MM.1S (cell line): ENCODE data around the gene AP5Z1.
A peak's percentile ranks its signal among the peaks of the same experiment; 100 is the strongest.

Experiments used
- DNase-seq: peaks from one replicate; pipeline ENCODE4 v3.0.0-alpha.2; 2015
- H2AFZ ChIP-seq: fragments of 300-600 bp; sonication (generic); 2 replicates; pipeline ENCODE4 v1.6.0; 2016; ENCODE audit warnings: antibody characterized with exemption, low read length
- H3F3A ChIP-seq: fragments of 300-600 bp; sonication (generic); 2 replicates; pipeline ENCODE4 v1.6.1; 2016; ENCODE audit warnings: mild to moderate bottlenecking, antibody characterized with exemption, low read length, moderate library complexity, mixed read lengths; ENCODE audit not compliant: insufficient read depth
- H3K27ac ChIP-seq: fragments of 300-600 bp; sonication (generic); 2 replicates; pipeline ENCODE4 v1.5.1; 2016; ENCODE audit warnings: mild to moderate bottlenecking, low read length
- H3K27me3 ChIP-seq: fragments of 300-600 bp; sonication (generic); replicated peaks from 2 replicates; pipeline ENCODE4 v1.6.0; 2016; ENCODE audit warnings: low read length; ENCODE audit not compliant: insufficient read depth
- H3K36me3 ChIP-seq: fragments of 300-600 bp; sonication (generic); replicated peaks from 2 replicates; pipeline ENCODE4 v1.6.1; 2016; ENCODE audit warnings: mild to moderate bottlenecking, low read length, mixed read lengths; ENCODE audit not compliant: insufficient read depth
- H3K4me1 ChIP-seq: fragments of 300-600 bp; sonication (generic); 2 replicates; pipeline ENCODE4 v1.6.1; 2016; ENCODE audit warnings: low read length, mixed read lengths
- H3K4me2 ChIP-seq: fragments of 300-600 bp; sonication (generic); 2 replicates; pipeline ENCODE4 v1.6.0; 2016; ENCODE audit warnings: low read depth, low read length
- H3K4me3 ChIP-seq: fragments of 300-600 bp; sonication (generic); 2 replicates; pipeline ENCODE4 v1.5.1; 2016; ENCODE audit warnings: low read length, mixed read lengths
- H3K79me2 ChIP-seq: fragments of 300-600 bp; sonication (generic); 2 replicates; pipeline ENCODE4 v1.6.1; 2016; ENCODE audit warnings: mixed run types, low read length, mixed read lengths
- H3K9ac ChIP-seq: fragments of 300-600 bp; sonication (generic); 2 replicates; pipeline ENCODE4 v1.6.1; 2016; ENCODE audit warnings: low read length, mixed read lengths
- H3K9me2 ChIP-seq: fragments of 300-600 bp; sonication (generic); replicated peaks from 2 replicates; pipeline ENCODE4 v1.6.1; 2016; ENCODE audit warnings: mild to moderate bottlenecking, low read length, mixed read lengths; ENCODE audit not compliant: insufficient read depth
- H3K9me3 ChIP-seq: fragments of 300-600 bp; sonication (generic); replicated peaks from 2 replicates; pipeline ENCODE4 v1.6.1; 2016; ENCODE audit warnings: mild to moderate bottlenecking, low read length, mixed read lengths; ENCODE audit not compliant: insufficient read depth
- H4K20me1 ChIP-seq: fragments of 300-600 bp; sonication (generic); 2 replicates; pipeline ENCODE4 v1.6.1; 2016; ENCODE audit warnings: mild to moderate bottlenecking, low read length, moderate library complexity, mixed read lengths; ENCODE audit not compliant: insufficient read depth
- CTCF ChIP-seq: fragments of 300-600 bp; sonication (generic); IDR thresholded peaks from 2 replicates; pipeline ENCODE4 v1.5.1; 2016; ENCODE audit warnings: antibody characterized with exemption, low read length, mixed read lengths
- EZH2 ChIP-seq: fragments of 300-600 bp; sonication (generic); optimal IDR thresholded peaks from 2 replicates; pipeline ENCODE3; 2017; ENCODE audit warnings: low read depth, mild to moderate bottlenecking, antibody characterized with exemption, low read length, mixed read lengths
- EZH2phosphoT487 ChIP-seq: fragments of 300-600 bp; sonication (generic); IDR thresholded peaks from 2 replicates; pipeline ENCODE4 v1.6.1; 2018; ENCODE audit warnings: antibody characterized with exemption, low read length

Gene AP5Z1

GRCh38 chr7:4744391-4745264, 30.8 kb upstream of the AP5Z1 start:
- TF ChIP-seq EZH2phosphoT487 = no peak
- peak; percentile 21; the same call in 1 of the 2 replicates for TF ChIP-seq CTCF
- Histone ChIP-seq H3F3A (peaks cover 33% of the 10 kb centered on the region), H2AFZ (peak overlapping the region; percentile 32; the same call in 1 of the 2 replicates), H3K4me3 (peak overlapping the region; percentile 47), H3K36me3 (0 out of 2 replicates have a peak, but pooled peaks cover 2% of the 10 kb centered on the region), H4K20me1 (no peaks in the 10 kb centered on the region), H3K27ac (peak overlapping the region; percentile 83), H3K9me3 (no peaks in the 10 kb centered on the region), H3K79me2 (peaks cover 66% of the 10 kb centered on the region), H3K9me2 (no peaks in the 10 kb centered on the region), H3K9ac (peak overlapping the region; percentile 61), H3K27me3 (no peaks in the 10 kb centered on the region), H3K4me1 (peaks cover 18% of the 10 kb centered on the region), H3K4me2 (peak overlapping the region; percentile 70)
- peak; percentile 67 for DNase-seq

- Histone ChIP-seq H3K9me2 (no peaks in the 10 kb centered on the region), H3K4me3 (peak overlapping the region; percentile 47), H3K9me3 (no peaks in the 10 kb centered on the region), H3K4me1 (peaks cover 18% of the 10 kb centered on the region), H2AFZ (peak overlapping the region; percentile 32; the same call in 1 of the 2 replicates), H3K4me2 (peak overlapping the region; percentile 70), H3K79me2 (peaks cover 69% of the 10 kb centered on the region), H3K9ac (peak overlapping the region; percentile 61), H3K27me3 (no peaks in the 10 kb centered on the region), H3K36me3 (0 out of 2 replicates have a peak, but pooled peaks cover 2% of the 10 kb centered on the region), H4K20me1 (no peaks in the 10 kb centered on the region), H3K27ac (peak overlapping the region; percentile 83), H3F3A (peaks cover 30% of the 10 kb centered on the region)
- DNase-seq = peak; percentile 21
- TF ChIP-seq CTCF (no peak), EZH2phosphoT487 (no peak), EZH2 (no peak)
Measured at GRCh38 chr7:4745265-4745919, 30.0 kb upstream of the AP5Z1 start.

GRCh38 chr7:4745971-4746919, 29.2 kb upstream of the AP5Z1 start:
- H3K27me3 ChIP-seq = no peaks in the 10 kb centered on the region
- peaks cover 64% of the 10 kb centered on the region for H3K79me2 ChIP-seq
- H3K4me3 ChIP-seq = peak overlapping the region; percentile 47
- peak overlapping the region; percentile 70 for H3K4me2 ChIP-seq
- H3F3A ChIP-seq = peaks cover 30% of the 10 kb centered on the region
- no peak overlapping the region for H2AFZ ChIP-seq
- DNase-seq = peak; percentile 78
- TF ChIP-seq CTCF (no peak), EZH2phosphoT487 (no peak), EZH2 (no peak)
- H4K20me1 ChIP-seq = no peaks in the 10 kb centered on the region
- 0 out of 2 replicates have a peak, but pooled peaks cover 2% of the 10 kb centered on the region for H3K36me3 ChIP-seq
- peak overlapping the region; percentile 61 for H3K9ac ChIP-seq
- H3K9me3 ChIP-seq = no peaks in the 10 kb centered on the region
- no peaks in the 10 kb centered on the region for H3K9me2 ChIP-seq
- peaks cover 18% of the 10 kb centered on the region for H3K4me1 ChIP-seq
- peak overlapping the region; percentile 83 for H3K27ac ChIP-seq
